Vagina (tissue), 2 donors: ENCODE results near the gene LPIN2.

Experiments
- POLR2AphosphoS5 ChIP-seq, 2 donors: sonication (generic); formaldehyde crosslinking; IDR thresholded peaks; one replicate each; pipeline ENCODE4 v1.9.0; 2017; ENCODE audit warnings: antibody characterized with exemption in 2 of 2, mild to moderate bottlenecking in 2 of 2, low read depth in 1 of 2; ENCODE audit not compliant: insufficient read depth in 1 of 2
- TF ChIP-seq, protein P1 (sequence below), 3 experiments: fragments of 450-650 bp in 2 of 3; fragments of 200-600 bp in 1 of 3; sonication (generic) in 1 of 3; IDR thresholded peaks; one replicate each; pipeline ENCODE4 v1.5.1; 2017 to 2019; ENCODE audit warnings: antibody characterized with exemption in 3 of 3, mild to moderate bottlenecking in 2 of 3, moderate library complexity in 2 of 3

- TF ChIP-seq, protein P1, sequence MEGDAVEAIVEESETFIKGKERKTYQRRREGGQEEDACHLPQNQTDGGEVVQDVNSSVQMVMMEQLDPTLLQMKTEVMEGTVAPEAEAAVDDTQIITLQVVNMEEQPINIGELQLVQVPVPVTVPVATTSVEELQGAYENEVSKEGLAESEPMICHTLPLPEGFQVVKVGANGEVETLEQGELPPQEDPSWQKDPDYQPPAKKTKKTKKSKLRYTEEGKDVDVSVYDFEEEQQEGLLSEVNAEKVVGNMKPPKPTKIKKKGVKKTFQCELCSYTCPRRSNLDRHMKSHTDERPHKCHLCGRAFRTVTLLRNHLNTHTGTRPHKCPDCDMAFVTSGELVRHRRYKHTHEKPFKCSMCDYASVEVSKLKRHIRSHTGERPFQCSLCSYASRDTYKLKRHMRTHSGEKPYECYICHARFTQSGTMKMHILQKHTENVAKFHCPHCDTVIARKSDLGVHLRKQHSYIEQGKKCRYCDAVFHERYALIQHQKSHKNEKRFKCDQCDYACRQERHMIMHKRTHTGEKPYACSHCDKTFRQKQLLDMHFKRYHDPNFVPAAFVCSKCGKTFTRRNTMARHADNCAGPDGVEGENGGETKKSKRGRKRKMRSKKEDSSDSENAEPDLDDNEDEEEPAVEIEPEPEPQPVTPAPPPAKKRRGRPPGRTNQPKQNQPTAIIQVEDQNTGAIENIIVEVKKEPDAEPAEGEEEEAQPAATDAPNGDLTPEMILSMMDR (IDR thresholded peaks at IDR 0.05): no peak
- no peak for TF ChIP-seq POLR2AphosphoS5 (IDR thresholded peaks at IDR 0.05; ENCODE audit: insufficient read depth in 1 of 2, low read depth in 1 of 2)
Measured at GRCh38 chr18:3008541-3008940, 4.4 kb downstream of the LPIN2 start.
